CD4-positive, alpha-beta T cell treated with Interleukin-21 for 1 hour (primary cell): ENCODE data around the gene EVA1B.

Source experiments
- DNase-seq: peaks from one replicate; pipeline ENCODE4 v3.0.0-alpha.2; 2020

The EVA1B gene, protein sequence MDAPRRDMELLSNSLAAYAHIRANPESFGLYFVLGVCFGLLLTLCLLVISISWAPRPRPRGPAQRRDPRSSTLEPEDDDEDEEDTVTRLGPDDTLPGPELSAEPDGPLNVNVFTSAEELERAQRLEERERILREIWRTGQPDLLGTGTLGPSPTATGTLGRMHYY

DNA sequence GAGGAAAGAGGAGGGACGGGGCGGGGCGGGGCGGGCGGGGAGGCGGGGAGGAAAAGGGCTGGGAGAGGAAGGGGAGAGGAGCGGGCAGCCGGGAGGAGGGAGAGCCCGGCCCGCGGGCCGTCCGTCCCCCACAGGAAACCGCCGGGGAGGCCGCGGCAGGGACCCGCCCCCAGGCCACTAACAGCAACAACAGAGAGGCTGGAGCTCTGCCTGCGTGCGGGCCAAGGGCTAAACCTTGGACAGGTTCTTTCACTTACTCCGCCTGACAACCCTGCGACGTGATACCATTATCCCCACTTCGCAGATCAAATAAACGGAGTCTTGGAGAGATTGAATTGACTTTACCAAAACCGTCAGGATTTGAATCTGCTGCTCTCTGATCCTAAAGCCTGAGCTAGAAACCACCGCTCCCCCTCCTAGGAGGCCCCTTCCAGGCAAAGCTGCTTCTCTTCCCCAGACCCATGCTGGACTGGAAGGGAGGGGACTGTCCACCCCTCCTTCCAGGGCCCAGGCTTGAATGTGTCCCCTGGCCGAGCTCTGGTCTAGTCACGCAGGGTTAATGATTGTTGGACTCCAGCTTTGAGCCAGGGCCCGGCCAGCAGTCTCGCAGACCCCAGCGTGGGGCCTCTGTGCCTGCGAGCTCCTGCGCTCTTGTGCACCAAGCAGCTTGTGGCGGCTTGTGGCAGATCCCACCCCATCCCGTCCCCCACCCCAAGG, at the start of gene EVA1B:
TSS of gene EVA1B (minus strand) at position 10 of the 717 bp plus-strand sequence. CDS start 608 bp downstream, outside the sequence.
- peak; percentile 56 for DNase-seq

DNA sequence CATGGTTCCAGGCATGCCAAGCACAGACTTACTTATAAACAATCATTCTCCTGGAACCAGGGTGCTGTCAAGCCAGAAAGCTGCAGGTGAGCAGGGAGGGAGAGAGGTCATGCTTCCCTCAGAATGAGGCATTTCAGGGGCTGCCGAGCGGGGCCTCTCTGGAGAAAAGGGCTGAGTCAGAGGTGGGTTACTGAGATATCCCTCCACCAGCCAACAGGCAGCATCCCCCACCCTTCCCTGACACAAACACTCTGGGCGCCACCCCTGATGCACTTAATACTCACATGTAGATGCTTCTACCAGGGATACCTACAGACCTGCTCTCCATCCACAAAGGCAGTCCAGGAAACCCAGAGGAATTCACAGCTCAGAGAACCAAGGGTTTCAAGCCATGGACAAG, 49.2 kb upstream of the EVA1B start:
- DNase-seq = no peak

DNA sequence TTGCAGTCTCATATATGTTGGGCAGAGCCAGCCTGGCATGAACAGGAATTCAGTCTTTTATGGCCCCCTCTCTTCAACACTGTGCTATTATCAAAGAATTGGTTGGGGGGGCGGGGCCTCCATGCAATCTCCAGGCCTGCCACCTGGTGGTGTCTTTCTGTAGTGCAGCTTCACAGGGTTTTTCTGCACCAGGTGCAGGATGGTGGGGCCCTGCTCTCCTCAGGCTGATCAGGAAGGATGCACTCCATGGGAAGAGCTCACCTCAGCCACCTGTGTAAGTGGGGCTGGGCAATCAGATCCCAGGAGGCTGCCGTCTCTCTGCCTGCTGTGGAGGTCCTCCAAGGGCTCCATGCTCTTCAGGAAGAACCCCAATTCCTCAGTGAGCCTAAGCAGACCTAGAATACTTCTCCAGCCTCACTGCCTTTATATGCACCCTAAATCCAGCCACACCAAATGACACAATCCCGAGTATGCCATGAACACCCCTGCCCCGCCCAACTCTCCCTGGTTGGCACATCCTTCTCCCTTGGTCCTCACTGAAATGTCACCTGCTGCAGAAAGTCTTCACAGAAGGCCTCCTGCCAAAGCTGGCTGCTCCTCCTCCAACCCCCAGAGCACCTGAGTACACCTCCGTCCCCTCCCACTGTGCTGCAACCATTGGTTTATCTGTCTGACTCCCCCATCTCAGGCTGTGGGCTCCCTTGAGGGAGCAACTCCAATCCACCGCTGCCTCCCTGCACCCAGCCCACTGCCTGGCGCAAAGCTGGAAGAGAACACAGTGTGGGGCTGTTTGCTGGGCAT, 45.8 kb upstream of the EVA1B start:
- DNase-seq = peak; percentile 83

DNA sequence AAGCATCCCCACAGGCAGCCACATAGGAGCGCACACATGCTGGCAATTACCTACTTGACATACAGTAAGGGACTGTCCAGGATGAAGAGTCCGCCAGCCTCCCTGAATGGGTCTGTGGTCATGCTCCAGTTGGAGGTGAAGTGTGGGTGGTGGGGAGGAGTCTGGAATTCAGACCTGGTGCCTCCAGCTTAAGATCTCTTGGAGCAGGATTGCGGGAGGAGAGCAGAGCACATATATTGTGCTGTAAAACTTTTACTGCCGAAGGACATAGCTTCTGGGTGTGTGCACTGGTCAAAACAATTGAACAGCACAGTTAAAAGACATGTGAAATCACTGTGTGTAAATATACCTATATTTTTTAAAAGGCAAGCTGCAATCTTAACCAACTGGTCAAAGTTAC, 44.4 kb upstream of the EVA1B start:
- DNase-seq = no peak

DNA sequence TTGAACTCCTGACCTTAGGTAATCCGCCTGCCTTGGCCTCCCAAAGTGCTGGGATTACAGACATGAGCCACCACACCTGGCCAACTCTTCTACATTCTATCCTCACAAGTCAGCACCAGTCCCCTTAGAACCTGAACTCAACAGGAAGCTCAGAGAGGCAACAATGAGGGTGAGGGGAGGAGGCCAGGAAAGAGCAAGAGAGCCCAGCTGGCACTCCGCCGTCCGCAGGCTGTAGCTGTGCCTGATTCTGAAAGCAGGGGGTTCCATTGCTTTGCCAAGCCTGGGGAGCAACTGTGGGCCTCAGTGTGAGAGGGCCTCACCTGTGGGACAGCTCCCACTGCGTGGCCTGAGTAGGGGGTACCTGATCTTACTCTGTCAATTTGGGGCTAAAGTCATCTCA, 43.6 kb upstream of the EVA1B start:
- DNase-seq = peak; percentile 54

DNA sequence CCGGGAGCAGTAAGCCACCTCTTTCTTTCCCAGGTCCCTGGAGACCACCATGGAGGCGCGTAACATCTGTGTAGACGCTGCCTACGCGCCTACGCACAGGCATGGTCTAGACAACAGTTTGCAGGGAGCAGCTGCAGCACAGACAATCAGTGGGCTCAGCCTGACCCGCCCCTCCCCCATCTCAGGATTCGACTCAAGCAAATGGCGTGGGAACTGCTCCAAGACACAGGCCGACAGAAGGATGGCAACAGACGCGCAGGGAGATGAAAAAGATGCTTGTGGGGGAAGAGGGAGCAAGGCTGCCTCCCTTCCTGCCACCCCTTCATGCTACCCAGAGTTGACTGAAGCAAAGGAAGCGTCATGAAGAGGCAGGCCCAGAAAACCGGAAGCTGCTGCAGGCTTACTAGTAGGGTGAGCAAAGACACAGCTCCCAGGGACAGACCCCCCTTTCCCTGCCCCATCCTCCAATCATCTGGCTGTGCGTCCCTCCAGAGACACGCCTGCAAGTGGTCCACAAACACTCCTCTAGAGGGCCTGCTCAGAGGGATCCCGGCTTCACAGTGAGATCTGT, 42.7 kb upstream of the EVA1B start:
- DNase-seq = peak; percentile 70

DNA sequence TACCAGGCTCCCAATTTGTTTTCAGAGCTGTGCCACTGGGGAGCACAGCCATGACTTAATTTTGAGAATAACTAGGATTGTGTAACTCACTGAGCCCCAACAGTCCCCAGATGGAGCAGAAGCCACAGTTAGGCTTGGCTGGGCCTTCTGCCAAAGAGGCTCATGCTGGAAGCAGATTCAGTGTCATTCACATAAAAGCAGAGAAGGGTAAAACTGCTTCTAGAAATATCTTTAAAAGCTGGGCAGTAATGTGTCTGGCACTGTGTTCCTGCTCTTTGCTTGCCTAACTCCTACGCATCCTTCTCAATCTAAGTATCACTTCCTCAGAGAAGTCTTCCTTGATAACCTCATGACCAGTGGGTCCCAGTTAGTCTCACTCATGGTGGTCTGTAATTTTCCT, 41.9 kb upstream of the EVA1B start:
- no peak for DNase-seq

DNA sequence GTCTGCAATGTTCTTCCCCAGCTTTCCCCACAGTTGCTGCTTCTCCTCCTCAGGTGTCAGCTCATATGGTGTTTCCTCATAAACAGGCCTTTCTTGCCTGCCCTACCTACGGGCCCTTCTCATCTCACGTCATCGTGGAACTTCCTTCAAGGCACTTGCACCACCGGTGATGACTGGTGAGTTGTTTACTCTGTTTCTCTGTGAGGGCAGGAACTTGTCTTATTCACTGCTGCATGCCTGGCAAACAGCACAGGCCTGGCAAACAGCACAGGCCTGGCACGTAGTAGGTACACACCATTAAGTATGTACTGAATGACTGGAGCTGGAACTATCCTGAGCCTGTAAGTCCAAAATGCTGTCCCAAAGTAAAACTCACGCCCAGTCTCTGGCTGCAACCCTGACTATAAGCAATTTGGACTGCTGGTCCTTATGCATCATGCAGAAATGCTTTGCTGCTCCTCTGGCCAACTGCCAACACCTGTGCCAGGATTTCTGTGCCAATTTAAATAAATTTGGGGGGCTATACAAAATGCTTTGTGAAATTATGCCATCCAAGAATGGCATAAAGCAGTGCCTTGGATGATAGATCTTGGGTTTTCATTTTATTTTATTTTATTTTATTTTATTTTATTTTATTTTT, 36.6 kb upstream of the EVA1B start:
- DNase-seq = peak; percentile 46

DNA sequence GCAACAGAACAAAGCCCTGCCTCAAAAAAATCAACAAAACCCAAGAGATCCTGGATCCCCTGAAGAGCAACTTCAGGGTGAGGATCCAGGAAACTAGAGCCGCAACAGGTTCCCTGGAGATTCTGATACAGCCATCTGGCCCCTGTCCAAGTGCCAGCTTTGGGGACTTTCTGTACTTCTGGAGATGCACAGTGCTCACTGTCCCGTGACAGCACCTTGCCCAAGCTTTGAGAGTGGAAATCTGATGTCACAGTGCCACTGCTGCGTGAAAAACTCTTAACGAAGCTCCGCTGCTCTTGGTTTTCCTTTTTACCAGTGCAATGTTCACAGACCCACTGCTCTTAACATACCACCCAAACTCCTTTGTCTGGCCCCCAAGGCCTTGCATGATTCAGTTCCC, 35.9 kb upstream of the EVA1B start:
- DNase-seq = no peak

DNA sequence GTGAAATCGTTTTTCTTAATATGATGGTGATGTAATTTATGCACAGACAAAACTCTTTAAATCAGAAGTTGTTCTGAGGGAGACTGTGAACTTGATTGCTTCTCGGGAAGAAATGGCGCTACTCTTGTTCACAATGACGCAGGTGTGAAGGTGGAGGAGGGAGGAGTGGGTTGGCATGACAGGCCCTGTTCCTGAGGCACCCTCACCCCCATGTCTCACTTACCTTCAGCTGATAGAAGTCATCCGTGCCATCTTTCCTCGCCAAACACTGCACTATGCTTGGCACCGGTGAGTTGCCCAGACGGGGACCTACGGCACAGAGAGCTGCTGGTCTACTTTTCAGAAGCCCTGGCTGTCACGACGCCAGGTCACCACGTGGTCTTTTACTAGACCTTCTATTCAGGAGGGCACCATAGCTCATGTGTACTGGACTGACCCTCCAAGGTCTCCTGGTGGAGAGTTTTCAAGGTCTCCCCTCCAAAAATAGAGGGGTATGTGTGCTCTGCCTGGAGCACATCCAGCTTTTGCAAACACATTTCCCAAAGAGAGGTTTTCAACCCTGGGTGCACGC, 35.2 kb upstream of the EVA1B start:
- DNase-seq = no peak

DNA sequence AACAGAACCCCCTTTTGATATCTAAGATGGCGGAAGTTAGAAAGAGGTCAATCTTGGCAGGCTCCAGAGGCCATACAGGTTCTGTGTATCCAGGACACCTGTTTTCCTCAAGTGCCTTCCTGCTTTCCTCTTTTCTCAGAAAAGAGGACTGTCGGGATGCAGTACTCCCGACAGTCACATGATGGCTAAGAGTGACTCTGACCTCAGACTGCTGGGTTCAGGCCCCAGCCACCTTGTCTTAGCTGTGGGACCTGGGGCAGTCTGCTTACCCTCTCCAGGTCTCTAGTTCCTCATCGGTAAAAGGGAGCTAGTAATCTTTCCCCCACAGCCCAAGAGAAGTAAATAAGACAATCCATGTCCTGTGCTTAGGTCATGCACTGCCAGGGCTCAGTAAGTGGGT, 32.4 kb upstream of the EVA1B start:
- DNase-seq = no peak

DNA sequence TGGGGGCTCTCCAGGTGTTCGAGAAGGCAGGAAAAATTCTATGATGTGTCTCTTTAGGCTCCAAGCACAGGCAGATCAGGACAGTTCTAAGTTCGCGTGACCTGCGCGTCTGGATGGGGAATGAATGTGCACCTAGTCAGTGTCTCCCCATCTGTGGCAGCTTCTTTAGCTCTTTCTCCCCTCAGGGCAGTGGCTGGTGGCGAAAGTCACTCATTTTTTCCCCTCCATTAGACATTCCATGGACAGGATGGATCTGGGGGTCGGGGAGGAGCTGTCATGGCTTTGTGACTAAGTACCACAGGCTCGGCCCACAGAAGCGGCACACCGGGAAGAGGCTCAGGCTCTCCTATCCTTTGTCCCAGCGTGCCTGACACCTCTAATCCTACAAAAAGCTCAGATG, 31.0 kb upstream of the EVA1B start:
- DNase-seq = no peak

DNA sequence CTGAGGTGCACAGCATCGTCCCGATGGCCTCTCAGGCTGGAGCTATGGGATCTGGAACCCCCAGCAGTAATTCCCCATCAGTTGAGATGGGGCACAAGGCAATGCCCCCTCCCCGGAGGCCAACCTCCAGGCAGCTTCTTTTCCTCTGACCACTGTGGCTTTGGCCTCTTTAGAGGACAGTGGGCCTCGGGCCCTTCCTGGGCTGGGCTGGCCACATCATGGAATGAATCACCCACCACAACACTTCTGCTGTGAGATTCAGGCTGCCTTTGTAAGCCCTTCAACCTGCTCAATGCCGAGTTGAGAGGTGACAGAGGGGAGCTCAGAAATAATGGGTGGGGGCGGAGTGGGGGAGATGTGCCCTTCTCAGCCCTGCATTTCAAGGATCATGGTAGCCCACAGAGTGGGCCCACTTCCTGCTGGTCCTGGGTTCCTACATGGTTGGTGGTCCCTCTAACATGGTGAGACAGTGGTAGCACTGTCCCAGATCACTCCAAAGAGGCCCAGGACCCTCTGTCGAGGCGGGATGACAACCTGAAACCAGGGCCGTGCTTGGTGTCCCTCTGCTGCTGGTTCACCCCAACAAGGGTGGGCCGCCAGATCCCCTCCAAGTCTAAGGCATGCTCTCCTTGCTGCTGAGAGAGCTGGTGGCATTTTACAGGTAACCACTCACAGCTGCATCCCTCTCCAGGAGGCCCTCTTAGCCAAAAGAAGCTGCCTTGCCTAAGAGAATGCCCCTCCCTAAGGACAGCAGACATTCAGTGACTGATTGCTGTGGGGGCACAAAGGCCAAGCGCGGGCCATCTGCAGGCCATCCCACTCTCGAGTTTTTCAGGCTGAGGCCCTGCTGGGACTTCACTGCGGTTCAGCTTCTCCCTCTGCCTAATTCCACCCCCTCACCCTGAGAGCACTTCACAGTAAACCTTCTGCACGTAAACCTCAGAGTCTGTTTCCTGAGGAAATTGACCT, 29.7 kb upstream of the EVA1B start:
- DNase-seq = no peak

DNA sequence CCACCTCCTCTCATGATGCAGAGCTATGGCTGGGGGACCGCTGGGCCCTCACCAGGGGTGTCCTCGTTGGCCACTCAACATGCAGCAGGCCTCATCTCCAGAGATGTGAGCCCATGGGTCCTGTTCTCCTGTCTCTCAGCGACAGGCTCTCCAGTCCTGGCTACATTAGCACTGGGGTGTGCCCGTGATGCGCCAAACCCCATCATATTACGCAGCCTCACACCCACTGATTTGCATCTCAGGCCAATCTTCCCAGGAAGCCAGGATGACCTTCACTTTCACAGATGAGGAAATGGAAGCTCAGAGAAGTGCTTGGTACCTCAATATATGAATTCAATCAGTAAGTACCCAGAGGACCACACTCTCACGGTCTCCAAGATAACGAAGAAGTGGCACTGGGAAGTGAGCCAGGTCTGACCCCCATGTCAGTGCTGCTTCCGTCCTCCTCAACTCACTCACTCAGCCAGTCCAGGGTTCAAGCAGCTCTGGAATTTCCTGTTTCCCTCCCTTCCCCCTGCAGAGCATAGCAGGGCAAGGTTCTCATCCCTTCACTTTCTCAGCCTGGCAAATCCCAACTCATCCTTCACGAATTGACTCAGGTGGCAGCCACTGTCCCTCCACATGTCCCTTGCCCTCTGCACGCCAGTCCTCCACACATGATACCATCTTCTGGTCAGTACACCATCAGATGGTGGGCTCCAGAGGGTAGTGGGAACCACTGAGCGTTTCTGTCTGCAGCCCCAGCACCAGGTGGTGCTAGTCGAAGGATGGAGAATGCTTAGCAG, 28.9 kb upstream of the EVA1B start:
- no peak for DNase-seq

DNA sequence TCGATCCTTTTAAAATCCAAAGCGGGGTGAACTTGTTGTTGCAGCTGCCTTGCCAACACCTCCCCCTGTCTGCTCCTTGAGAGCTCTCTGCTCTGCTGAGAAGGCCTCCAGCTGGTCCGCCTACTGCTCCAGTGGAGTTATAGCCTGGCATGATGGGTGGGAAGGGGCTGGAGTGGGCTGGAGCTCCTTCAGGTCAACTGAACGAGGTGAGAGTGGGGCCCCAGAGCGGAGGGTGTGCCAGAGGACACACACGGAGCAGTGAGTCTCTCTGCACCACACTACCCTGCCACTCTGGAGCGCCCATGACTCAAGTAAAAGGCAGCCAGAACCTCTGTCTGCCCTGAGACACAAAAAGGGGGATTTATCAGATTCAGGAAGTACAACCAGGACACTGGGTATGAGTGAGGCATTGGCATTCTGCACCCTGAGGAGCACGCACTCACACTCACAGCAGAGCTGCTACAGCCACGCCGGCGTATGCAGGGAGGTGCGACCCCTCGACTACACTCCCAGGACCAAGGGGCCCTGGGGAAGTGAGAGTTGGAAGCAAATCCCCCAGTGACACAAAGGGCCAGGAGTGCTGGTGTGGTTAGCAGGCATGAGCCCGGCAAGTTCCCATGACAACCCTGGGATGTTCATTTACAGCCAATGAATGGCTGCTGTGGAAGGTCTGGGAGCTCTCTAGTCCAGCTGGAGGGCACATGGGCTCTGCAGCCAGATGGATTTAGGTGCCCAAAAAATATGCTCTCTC, 28.0 kb upstream of the EVA1B start:
- no peak for DNase-seq

DNA sequence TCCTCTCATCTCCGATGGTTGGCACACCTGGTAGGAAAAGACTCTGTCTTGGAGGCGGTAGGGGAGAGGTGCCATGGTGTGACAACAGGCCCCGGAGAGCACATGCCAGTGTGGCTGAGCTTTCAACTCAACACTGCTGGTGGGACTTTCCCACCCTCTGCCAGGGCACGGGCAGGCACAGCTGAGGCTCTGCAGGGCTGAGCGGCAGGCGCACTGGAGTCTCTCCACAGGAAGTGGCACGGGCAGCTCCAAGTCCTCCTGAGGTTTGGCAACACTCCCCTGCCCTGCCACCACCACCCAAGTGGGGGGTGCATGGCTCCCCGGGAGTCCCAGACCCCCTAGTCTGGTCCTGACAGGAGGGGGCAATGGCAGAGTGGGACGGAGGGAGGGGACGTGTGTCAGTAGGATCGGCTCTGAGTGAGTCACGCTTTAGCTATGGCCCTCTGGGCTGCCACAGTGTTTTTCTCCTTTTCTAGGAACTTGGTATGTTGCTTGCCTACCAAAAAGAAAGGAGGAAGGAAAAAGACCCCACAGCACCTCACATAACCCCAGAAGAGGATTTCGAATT, 27.3 kb upstream of the EVA1B start:
- DNase-seq = peak; percentile 55

DNA sequence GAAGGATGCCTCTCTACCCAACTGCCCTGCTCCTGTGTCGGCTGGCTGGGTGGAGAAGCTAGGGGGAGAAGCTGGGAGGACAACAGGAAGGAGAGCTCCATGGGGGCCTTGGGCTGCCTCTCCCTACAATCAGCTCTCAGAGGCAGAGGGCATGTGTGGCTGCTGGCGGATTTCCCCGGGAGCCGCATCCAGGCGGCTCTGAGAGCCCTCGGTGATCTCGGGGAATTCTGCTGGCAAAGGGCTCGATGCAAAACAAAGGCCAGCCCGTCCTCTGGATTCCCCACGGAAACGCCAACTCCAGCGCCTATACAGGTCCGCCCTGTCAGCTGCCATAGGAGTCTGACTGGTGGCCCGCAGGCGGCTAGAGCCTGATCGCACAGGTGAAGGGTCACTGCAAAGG, 26.4 kb upstream of the EVA1B start:
- no peak for DNase-seq

DNA sequence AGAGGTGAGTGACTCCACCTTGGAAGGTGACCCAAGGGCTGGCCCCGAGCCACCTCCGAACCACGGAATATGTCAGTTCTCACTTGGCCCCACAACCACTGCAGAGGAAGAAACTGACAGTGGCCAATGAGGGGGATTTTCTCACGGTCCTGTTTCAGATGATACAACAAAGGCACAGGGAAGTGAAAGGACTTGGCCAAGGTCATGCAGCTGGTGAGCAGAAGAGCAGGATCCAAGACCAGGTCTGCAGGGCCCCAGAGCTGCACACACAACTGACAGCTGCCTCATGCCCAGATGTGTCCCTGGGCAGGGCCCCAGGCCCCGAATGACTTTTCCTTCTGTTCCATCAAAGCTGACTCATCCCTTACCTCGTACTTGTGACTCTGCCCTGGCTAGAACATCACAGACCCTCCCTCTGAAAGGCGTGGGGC, 25.8 kb upstream of the EVA1B start:
- no peak for DNase-seq

DNA sequence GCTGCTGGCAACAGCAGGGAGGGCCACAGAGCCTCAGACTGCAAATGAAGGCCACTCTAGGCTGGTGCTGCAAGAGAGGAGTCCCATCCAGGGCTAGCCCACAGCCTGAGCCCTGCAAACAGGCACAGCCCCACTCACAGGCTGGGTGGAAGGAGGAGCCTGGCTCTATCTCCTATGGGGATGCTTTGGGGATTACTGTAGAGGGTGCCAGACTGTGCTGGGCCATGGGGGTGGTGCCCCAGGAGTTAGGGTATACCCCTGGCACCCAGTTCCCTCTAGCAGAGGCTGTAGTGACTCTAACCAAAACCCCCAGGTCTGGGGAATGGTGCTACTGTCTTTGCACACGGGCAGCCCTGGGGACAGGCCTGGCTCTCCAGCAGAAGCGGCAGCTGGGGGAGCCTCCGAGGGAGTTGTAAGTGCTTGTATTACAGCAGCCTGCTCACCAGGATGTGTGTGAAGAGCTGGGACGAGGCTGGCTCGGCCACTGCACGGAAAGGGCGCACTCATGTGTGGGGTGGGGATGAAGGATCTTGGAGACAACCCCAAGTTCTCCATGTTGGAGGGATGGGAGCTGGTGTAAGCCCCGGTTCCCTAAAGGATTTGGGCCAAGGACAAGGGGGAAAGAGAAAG, 23.4 kb upstream of the EVA1B start:
- DNase-seq = no peak
